ENCODE data around the gene GOT2. TPM values are rescaled to one million over a fixed set of nuclear protein-coding genes. Genes with fewer than 3 reads are reported as not detected.

The GOT2 gene
- total RNA-seq, 1 experiment from 2014 or later: 150 TPM

GRCh38 chr16:58685084-58685449 lies 49.0 kb downstream of the GOT2 start:
- Mint-ChIP-seq H3K27me3 (ENCODE audit: insufficient read depth, unreplicated experiment) (peaks cover 4% of the 10 kb centered on the region), H3K36me3 (ENCODE audit: insufficient read depth, unreplicated experiment) (no peaks in the 10 kb centered on the region), H3K4me3 (ENCODE audit: unreplicated experiment) (peak overlapping the region; percentile 81), H3K4me1 (ENCODE audit: low read depth, unreplicated experiment) (peaks cover 7% of the 10 kb centered on the region), H3K27ac (ENCODE audit: unreplicated experiment) (peak overlapping the region; percentile 84), H3K9me3 (ENCODE audit: unreplicated experiment) (no peaks in the 10 kb centered on the region)
- H3K36me3 ChIP-seq (ENCODE audit: control insufficient read depth, insufficient read depth, low read length): no peaks in the 10 kb centered on the region; the same call in 1 of the 2 replicates
- intact Hi-C loops (cut with micrococcal nuclease; ENCODE audit: unreplicated experiment): loop anchor here (2.0 kb wide), 2 partner anchors 24 to 50 kb away; partner anchors contain the start of gene GOT2
- no peak for TF ChIP-seq CTCF (IDR thresholded peaks at IDR 0.05; ENCODE audit: insufficient read depth in 1 of 2, low read depth in 1 of 2, low read length in 1 of 2, severe bottlenecking in 1 of 2, unreplicated experiment in 1 of 2)
- BruUV-seq (replicated peaks): no TSS peak
- H3K4me3 ChIP-seq (ENCODE audit: low read depth, low read length): peak overlapping the region; percentile 89
- ChIA-PET CTCF (interaction anchor here (0.6 to 1.9 kb wide), 5 partner anchors 24 to 197 kb away, joined by 3 to 27 read pairs (median 4); no protein-coding TSS in a partner anchor), POLR2A (interaction anchor here (0.6 kb wide), 1 partner anchor 40 kb away, joined by 3 read pairs; no protein-coding TSS in a partner anchor)
- H3K4me1 ChIP-seq: peaks cover 9% of the 10 kb centered on the region
- no peaks in the 10 kb centered on the region for H3K27me3 ChIP-seq (replicated peaks; ENCODE audit: control insufficient read depth, insufficient read depth, low read length)
- no peak for DNase-seq
- no peaks in the 10 kb centered on the region for H3K9me3 ChIP-seq

GRCh38 chr16:58684354-58685083 lies 49.6 kb downstream of the GOT2 start, which contains the start of gene SLC38A7:
Gene SLC38A7, minus strand, starts transcription at chr16:58684770. Its CDS starts 4,644 bp downstream, at chr16:58680126.
- intact Hi-C loops (cut with micrococcal nuclease; ENCODE audit: unreplicated experiment): loop anchor here (2.0 kb wide), 2 partner anchors 24 to 50 kb away; partner anchors contain the start of gene GOT2

More at GRCh38 chr16:58684354-58685083, 49.6 kb downstream of the GOT2 start, which contains the start of gene SLC38A7:
- H3K4me3 Mint-ChIP-seq (ENCODE audit: unreplicated experiment): peak within 1 kb of the TSS; percentile 81
- TF ChIP-seq CTCF (IDR thresholded peaks at IDR 0.05; ENCODE audit: insufficient read depth in 1 of 2, low read depth in 1 of 2, low read length in 1 of 2, severe bottlenecking in 1 of 2, unreplicated experiment in 1 of 2): no peak
- POLR2A ChIA-PET: interaction anchor here (0.5 to 0.6 kb wide), 2 partner anchors 41 to 276 kb away, joined by 3 to 7 read pairs; no protein-coding TSS in a partner anchor
- H3K36me3 Mint-ChIP-seq (ENCODE audit: insufficient read depth, unreplicated experiment): no peaks in the 10 kb centered on the region
- Histone ChIP-seq H3K4me1 (peaks cover 9% of the 10 kb centered on the region), H3K36me3 (ENCODE audit: control insufficient read depth, insufficient read depth, low read length) (no peaks in the 10 kb centered on the region; the same call in 1 of the 2 replicates), H3K4me3 (ENCODE audit: low read depth, low read length) (peak within 1 kb of the TSS; percentile 89), H3K27me3 (replicated peaks; ENCODE audit: control insufficient read depth, insufficient read depth, low read length) (no peaks in the 10 kb centered on the region), H3K9me3 (no peaks in the 10 kb centered on the region)
- peaks cover 7% of the 10 kb centered on the region for H3K4me1 Mint-ChIP-seq (ENCODE audit: low read depth, unreplicated experiment)
- H3K27me3 Mint-ChIP-seq (ENCODE audit: insufficient read depth, unreplicated experiment): peaks cover 1% of the 10 kb centered on the region
- no TSS peak for BruUV-seq (replicated peaks)
- H3K27ac Mint-ChIP-seq (ENCODE audit: unreplicated experiment): peak within 1 kb of the TSS; percentile 84
- DNase-seq: peak; percentile 89
- no peaks in the 10 kb centered on the region for H3K9me3 Mint-ChIP-seq (ENCODE audit: unreplicated experiment)
- CTCF ChIA-PET: interaction anchor here (0.6 to 1.9 kb wide), 5 partner anchors 23 to 197 kb away, joined by 3 to 27 read pairs (median 4); no protein-coding TSS in a partner anchor
